CMK (cell line): ENCODE results near the gene PATJ.

Source experiments
- DNase-seq: peaks from one replicate; pipeline ENCODE4 v3.0.0-alpha.2; 2010; ENCODE audit warnings: low read depth

PATJ gene

DNA sequence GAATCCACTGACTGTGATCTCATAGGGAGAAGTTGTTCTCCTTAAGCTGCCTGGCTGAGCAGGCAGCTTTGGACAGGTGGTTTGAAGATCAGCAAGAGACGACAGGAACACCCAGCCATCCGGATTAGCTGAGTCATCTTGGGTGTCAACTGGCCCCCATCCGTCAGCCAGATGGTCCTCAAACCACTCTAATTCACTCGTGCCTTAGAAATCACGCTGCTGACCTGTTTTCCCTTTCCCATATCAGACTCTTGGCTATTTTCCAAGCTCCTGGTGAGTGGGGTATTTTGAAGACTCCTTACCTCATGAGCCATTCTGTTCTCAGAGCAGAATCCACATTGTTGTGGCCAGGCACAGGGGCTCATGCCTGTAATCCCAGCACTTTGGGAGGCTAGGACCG is 303.3 kb downstream of the PATJ start:
- no peak for DNase-seq

- no peak for DNase-seq
These were observed 304.6 kb downstream of the PATJ start for GRCh38 chr1:62046927-62047326.

DNA sequence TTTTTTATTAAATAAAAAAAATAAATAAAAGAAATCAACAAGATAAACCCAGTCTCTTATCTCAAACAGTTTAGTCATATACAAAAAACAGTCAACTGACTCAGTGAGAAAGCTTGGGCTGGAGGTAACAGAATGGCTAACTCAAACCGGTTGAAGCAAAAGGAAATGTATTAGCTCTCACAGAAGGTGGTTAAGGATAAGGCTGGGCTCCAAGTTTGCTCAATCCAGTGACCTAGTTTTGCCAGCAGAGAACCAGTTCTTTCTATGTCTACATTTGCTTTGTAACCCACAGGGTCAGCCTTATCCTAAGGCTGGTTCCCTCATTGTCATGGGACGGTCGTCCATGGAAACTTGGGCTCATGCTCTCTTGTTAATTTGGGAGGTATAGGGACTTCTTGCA is 307.9 kb downstream of the PATJ start:
- DNase-seq, result no peak

- DNase-seq, result no peak
These were observed 310.7 kb downstream of the PATJ start for GRCh38 chr1:62052946-62053345.

DNA sequence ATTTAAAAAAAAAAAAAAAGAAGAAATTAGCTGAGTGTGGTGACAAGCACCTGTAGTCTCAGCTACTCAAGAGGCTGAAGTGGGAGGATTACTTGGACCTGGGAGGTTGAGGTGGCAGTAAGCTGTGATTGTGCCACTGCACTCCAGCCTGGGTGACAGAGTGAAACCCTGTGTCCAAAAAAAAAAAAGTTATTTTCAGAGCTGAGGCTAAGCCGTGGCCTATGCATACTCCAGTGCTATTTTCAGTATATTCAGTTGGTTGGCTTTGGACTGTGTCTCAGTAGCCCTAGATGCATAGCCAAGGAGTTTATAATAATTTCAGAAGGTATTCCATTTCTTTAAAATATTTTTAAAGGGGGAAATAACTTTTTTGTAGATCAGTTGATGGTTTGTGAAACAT is 311.9 kb downstream of the PATJ start:
- no peak for DNase-seq

DNA sequence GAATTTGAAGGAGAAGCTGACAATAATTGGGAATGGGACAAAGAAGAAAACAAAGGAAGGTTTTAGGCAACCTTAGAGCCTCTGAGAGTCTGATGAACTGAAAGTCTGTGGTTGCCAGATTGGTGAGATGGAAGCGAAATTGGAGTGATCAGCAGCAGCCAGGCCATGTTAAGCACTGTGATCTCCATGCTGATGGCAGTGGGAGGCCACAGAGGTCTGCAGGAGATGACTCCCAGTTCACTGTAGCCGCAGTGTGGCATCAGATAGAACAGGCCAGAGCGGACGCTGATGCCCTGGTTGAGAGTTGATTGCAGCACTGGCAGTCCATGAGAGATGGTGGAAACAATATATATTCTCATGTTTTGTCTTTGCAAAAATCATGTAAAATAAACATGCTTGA is 314.9 kb downstream of the PATJ start:
- no peak for DNase-seq

DNA sequence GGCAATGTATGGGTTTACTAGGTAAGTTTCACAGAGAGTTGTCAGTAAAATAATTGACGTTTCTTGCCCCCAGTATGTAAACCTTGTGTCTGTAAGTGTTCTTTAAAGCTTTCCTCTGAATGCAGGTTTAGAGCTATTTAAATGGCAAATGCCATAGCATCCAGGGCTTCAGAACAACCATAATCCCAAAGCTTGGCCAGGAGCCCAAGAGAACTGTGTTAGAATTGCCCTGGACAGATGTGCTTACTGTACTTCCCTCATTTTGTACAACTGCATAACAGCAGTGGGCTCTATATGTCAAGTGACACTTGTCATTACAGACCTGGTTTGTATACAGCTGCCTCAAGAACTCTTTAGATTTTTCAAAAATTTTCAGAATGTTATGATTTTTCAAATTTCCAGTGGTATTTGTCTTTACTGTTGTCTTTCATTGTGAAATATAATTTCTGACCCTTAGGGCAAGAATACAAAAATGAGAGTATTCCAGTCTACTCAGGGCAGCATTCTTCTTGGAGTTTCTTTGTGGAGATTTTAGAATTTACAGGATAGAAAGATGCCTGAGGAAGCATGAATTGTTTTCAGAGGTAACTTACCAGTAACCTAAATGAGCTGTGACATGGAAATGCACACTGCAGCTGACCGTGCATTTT is 315.5 kb downstream of the PATJ start:
- no peak for DNase-seq

GRCh38 chr1:62058956-62059355 is 316.7 kb downstream of the PATJ start:
- DNase-seq, result no peak

DNA sequence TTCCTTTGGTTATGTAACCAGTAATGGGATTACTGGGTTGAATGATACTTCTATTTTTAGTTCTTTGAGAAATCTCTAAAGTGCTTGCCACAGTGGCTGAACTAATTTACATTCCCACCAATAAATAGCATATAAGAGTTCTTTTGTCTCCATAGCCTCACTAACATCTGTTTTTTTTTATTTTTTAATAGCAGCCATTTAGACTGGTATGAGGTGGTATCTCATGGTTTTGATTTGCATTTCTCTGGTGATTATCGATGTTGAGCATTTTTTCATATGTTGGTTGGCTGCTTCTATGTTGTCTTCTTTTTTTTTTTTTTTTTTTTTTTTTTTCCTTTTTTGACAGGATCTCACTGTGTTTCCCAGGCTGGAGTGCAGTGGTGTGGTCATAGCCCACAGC is 319.8 kb downstream of the PATJ start:
- DNase-seq, result no peak

DNA sequence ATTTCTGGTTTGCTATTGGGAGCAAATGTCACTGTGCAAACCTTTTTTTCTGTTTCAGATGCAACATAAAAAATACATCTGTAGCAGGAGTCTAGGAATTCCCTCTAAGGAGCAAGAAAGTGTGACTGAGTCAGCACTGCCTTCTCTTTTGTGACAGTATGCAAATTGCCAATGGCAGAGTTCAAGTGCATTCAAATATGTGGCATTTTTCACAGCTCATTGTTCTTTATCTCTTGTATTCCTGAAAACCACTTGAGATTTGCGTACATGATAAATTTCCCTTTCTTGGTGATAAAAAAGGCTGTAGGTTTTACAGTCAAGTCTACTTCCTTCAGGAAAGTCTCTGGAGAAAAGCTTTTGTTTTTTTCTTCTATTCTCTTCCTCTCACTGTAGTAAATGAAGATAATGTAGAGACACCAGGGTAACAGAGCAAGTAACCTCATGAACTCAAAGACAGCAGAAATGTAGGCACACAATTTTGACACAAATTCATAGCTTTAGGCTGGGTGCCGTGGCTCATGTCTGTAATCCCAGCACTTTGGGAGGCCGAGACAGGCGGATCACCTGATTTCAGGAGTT is 322.6 kb downstream of the PATJ start:
- no peak for DNase-seq

- DNase-seq, result no peak
These were observed 324.4 kb downstream of the PATJ start for GRCh38 chr1:62066713-62067112.

GRCh38 chr1:62068416-62068843 is 326.1 kb downstream of the PATJ start:
- no peak for DNase-seq

DNA sequence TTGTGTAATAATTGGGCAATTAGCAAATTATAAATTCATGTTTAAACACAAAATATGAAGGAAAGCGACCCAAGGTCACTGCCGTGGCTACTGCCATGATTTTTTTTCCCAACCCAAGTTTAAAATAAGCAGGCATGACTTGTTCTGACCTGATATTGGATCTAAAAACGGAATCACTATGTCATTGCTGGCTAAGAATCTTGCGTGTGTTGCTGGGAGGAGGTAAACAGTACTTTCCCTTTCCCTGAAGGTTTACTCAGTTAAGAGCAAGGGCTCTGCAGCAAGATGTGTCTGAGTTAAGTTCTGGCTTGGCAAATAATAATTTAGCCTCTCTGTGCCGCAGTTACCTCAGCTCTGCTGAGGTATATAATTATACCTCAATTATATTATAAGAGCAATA is 326.7 kb downstream of the PATJ start:
- DNase-seq, result no peak

DNA sequence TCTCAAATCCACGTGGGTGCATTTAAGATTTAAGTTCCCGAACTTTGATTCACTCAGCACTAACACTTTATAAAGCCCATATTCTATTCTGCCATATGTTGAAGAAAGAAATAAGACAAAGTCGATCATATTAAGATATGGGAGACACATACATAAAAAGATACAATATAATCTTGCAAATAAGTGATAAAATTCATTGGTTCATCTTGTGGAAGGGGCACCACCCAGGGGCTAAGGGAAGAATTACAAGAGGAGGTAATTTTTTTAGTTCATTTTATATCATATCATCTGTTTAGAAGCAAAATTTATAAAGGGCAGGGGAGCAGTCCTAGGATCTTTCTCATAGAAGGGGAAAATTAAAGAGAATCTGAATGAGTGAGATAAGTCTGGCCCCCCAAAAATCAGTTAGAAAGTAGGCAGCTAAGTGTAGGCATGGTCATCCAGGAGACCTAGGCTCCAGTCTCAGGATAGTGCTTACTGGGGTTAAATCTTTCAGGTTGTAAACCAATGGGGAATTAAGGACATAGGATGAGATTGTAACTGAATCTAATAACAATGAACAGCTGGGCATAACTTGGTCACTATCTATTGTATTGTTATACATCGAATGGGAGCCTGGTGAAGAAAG is 328.2 kb downstream of the PATJ start:
- DNase-seq, result no peak

GRCh38 chr1:62071695-62072094 is 329.4 kb downstream of the PATJ start:
- no peak for DNase-seq

DNA sequence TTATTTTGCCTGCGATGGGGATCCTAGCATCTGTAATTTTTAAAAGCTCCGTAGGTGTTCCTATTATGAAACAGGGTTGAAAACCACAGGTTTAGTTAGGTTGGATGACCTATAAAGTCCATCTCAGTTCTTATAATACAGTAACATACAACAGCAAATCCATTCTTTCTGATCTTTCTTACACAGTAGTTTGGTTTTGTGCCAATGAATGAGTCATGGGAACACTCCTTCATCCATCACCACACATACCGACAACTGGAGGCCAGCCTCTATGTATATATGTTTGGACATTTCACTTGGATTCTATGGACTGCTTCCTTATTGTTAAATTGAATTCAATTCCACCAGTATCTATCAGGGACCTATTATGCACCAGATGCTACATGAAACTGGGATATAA is 334.0 kb downstream of the PATJ start:
- no peak for DNase-seq

- DNase-seq, result no peak
These were observed 335.5 kb downstream of the PATJ start for GRCh38 chr1:62077821-62078220.

DNA sequence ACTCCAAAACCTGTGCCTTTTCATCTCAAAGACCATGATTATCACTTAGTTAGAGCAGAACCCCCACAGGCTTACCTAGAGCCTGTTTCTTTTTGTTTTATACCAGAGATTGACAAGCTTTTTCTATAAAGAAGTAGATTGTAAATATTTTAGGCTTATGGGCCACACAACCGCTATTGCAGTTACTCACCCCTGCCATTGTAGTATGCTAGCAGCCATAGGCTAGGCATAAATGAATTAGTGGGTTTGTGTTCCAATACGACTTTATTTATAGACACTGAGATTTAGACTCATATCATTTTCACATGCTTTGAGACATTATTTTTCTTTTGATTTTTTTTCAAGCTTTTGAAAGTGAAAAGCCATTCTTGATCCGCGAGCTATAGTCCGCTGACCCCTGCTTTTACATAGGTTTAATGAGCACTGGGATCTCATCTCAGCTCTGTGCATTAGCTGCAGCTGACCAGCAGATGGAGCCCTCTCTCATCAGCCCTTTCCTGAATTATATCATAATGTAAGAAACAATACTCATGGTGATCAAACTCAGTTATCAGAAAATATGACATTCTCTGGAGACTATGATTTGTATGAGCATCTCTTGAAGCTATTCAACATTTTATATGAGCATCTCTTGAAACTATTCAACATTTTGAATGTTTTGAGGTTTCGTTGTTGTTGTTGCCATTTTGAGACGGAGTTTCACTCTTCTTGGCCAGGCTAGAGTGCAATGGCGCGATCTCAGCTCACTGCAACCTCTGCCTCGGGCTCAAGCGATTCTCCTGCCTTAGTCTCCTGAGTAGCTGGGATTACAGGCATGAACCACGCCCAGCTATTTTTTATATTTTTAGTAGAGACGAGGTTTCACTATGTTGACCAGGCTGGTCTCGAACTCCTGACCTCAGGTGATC is 340.4 kb downstream of the PATJ start:
- no peak for DNase-seq

DNA sequence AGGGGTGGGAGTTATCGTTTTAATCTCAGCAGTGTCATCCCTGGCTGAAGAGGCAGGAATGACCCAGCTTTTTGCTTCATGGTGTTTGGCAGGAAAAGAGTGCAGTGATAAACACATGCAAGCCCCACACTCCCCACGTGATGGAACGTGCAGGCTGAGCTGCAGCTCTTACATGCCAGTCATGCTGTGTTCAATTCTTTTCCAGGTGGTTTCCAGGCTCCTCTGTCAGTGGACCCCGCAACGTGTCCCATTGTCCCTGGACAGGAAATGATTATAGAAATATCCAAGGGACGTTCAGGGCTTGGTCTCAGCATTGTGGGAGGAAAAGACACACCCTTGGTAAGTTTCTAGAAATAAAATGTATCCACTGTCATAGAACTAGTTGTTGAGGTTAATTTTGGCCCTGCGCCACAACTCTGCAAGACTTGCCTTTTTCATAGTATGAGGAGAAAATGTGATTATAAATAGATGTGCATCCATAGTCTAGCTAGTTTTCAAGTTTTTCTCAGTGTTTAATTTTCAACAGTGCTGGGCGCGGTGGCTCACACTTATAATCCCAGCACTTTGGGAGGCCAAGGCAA is 342.1 kb downstream of the PATJ start:
- DNase-seq, result no peak

DNA sequence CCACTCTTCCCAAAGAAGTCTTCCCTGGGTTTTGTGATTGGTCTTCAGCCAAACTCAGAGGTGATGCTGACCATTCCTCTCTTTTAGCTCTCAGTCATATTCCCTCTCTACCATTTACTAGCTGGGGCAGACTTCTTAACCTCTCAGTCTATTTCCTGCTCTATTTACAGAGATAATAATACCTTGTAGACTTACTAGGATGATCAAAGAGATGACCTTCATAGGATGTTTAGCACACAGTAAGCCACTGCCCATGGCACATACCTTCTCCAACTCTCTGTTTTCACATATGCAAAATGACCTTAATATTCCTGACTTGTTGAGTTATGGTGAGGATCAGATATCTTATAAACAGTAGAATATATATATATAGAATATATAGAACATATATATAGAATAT is 346.2 kb downstream of the PATJ start:
- DNase-seq, result no peak

DNA sequence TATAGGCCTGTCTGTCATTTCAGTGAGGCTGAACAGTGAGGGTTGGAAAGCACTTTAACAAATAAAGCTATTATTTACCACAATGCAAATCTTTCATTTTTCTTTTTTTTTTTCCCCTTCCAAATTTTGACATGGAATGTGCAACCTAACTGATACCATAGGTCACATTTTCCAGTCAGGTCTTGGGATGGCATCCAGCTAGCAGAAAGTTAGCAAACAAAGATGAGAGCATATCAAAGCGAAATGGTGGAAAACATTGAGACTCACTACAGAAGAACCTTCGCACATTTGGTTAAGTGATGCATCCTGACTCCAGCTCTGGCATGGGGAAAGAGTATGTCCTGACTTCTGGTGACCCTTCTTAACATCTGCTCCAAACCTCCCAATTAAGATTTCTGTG is 347.3 kb downstream of the PATJ start:
- DNase-seq, result no peak

GRCh38 chr1:62090016-62090415 is 347.7 kb downstream of the PATJ start:
- DNase-seq, result no peak
